Activated CD8-positive, alpha-beta T cell treated with anti-CD3 and anti-CD28 coated beads for 36 hours (primary cell): ENCODE measurements around the gene FARP1. TPM values are rescaled to one million over a fixed set of nuclear protein-coding genes. Genes with fewer than 3 reads are reported as not detected.

Source experiments
- ATAC-seq: fragments of 200-7000 bp; cut with Tn5 transposase; one replicate; pipeline ENCODE4 v1.10.0; 2021; ENCODE audit warnings: mild to moderate bottlenecking, moderate library complexity
- CTCF ChIA-PET: fragments of 350-600 bp; sonication (Branson Sonifier 250); formaldehyde crosslinking; loops from one replicate; lab custom pipeline; 2021; ENCODE audit warnings: antibody characterized with exemption; lab: Charles Lee
- POLR2A ChIA-PET: fragments of 350-600 bp; sonication (Branson Sonifier 250); formaldehyde crosslinking; loops from one replicate; lab custom pipeline; 2021; ENCODE audit warnings: antibody characterized with exemption; lab: Charles Lee
- DNase-seq: peaks from one replicate; pipeline ENCODE4 v3.0.0-alpha.2; 2020
- H3K27ac Mint-ChIP-seq: one replicate; pipeline ENCODE4 v1.8.0; 2021; ENCODE audit warnings: mild to moderate bottlenecking, mixed read lengths
- H3K27me3 Mint-ChIP-seq: one replicate; pipeline ENCODE4 v1.8.0; 2021; ENCODE audit warnings: mixed read lengths
- H3K36me3 Mint-ChIP-seq: one replicate; pipeline ENCODE4 v1.8.0; 2021; ENCODE audit warnings: low read depth, mixed read lengths
- H3K4me1 Mint-ChIP-seq: one replicate; pipeline ENCODE4 v1.8.0; 2021; ENCODE audit warnings: low read depth, mixed read lengths
- H3K4me3 Mint-ChIP-seq: one replicate; pipeline ENCODE4 v1.8.0; 2021; ENCODE audit warnings: mild to moderate bottlenecking, moderate library complexity, mixed read lengths
- H3K9me3 Mint-ChIP-seq: one replicate; pipeline ENCODE4 v1.8.0; 2021; ENCODE audit warnings: mixed read lengths
- CTCF ChIP-seq: fragments of 200-600 bp; IDR thresholded peaks from one replicate; pipeline ENCODE4 v1.8.0; 2022; ENCODE audit warnings: antibody characterized with exemption, mild to moderate bottlenecking
- intact Hi-C: fragments of 100-400 bp; cut with micrococcal nuclease; formaldehyde crosslinking; loops from one replicate; pipeline ENCODE4 v1.10.0; 2022
- total RNA-seq, 2 experiments: library from RNA; stranded (reverse); gene quantifications; one replicate each; pipeline ENCODE4 v1.2.3, GENCODE V29; 2021

Gene FARP1
- total RNA-seq, 2 experiments from 2014 or later = 0.27 to 0.43 TPM

- no peaks in the 10 kb centered on the region for H3K4me1 Mint-ChIP-seq
- intact Hi-C loops = no loop called here
- no peaks in the 10 kb centered on the region for H3K36me3 Mint-ChIP-seq
- no peak overlapping the region for H3K27ac Mint-ChIP-seq
- no peak overlapping the region for H3K4me3 Mint-ChIP-seq
- H3K27me3 Mint-ChIP-seq = peaks cover 2% of the 10 kb centered on the region
- ChIA-PET POLR2A (no interaction called here), CTCF (no interaction called here)
- H3K9me3 Mint-ChIP-seq = no peaks in the 10 kb centered on the region
- ATAC-seq (no peak), DNase-seq (no peak)
- TF ChIP-seq CTCF = no peak
Measured at GRCh38 chr13:98254513-98254912, 111.6 kb downstream of the FARP1 start.

DNA sequence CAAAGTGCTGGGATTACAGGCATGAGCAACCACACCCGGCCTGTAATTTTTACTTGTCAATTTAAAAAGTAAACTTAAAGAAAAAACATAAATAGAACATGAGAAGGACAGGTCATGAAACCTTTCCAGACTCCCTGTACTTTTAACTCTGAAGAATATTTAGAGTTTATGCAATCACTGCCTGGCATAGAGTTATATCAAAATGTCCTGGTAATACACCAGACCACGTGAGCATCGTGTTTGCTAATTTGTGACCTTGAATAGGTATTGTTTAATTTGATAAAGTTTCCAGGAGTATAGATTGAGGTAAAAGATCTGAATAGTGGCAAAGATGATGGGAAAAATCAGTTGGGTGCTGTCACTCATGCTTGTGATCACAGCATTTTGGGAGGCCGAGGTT is 115.3 kb downstream of the FARP1 start:
- H3K4me1 Mint-ChIP-seq = no peaks in the 10 kb centered on the region
- intact Hi-C loops = no loop called here
- CTCF ChIA-PET = no interaction called here
- no peak overlapping the region for H3K27ac Mint-ChIP-seq
- no peak for TF ChIP-seq CTCF
- DNase-seq (no peak), ATAC-seq (no peak)
- POLR2A ChIA-PET = no interaction called here
- H3K27me3 Mint-ChIP-seq = no peaks in the 10 kb centered on the region
- H3K4me3 Mint-ChIP-seq = no peak overlapping the region
- H3K9me3 Mint-ChIP-seq = no peaks in the 10 kb centered on the region
- H3K36me3 Mint-ChIP-seq = no peaks in the 10 kb centered on the region

DNA sequence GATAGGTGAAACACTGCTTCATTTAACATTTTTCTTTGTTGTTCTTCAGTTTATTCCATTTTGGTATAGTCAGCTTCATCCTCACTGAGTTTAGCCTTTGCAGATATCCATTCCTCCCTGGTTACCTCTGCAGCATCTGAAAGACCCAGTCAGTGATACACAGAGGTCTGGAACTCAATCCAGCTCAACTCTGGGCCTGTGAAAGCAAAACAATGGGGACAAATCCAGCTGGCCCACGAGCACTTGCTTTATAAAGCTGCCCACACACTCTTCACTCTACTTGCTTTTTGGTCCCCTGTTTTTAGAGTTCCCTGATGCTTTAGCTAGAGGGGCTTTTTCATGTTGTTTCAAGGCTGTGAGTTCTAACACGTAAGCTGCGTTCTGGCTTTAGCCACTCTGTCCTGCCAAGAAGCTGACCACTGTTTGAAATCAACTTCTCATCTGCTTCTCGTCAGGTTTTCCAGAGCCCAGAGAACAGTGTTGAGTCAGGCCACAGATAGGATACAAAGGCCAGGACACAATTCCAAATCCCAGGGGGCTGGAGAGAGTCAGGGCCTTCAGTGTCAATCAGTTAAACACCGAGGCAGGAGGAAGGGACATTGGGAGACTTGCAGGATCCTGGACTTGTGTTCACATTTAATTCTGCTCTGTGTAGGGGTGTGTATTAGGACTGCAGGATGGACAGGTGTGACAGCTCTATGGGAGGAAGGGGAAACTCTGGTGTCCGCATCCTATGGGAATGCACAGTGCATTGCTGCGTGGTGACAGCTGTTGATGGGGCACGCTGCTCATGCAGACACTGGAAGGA is 117.7 kb downstream of the FARP1 start:
- intact Hi-C loops = no loop called here
- Mint-ChIP-seq H3K9me3 (no peaks in the 10 kb centered on the region), H3K4me3 (no peak overlapping the region), H3K36me3 (no peaks in the 10 kb centered on the region), H3K4me1 (no peaks in the 10 kb centered on the region), H3K27me3 (no peaks in the 10 kb centered on the region), H3K27ac (no peak overlapping the region)
- POLR2A ChIA-PET = no interaction called here
- CTCF ChIA-PET = interaction anchor here (0.6 kb wide), 1 partner anchor 111 kb away, joined by 3 read pairs; no protein-coding TSS in a partner anchor
- ATAC-seq = no peak
- TF ChIP-seq CTCF = no peak
- no peak for DNase-seq

GRCh38 chr13:98261165-98261702 is 118.3 kb downstream of the FARP1 start:
- intact Hi-C loops = no loop called here
- ChIA-PET CTCF (interaction anchor here (0.6 kb wide), 1 partner anchor 110 kb away, joined by 3 read pairs; no protein-coding TSS in a partner anchor), POLR2A (no interaction called here)
- Mint-ChIP-seq H3K27me3 (no peaks in the 10 kb centered on the region), H3K4me3 (no peak overlapping the region), H3K27ac (no peak overlapping the region), H3K4me1 (no peaks in the 10 kb centered on the region), H3K36me3 (no peaks in the 10 kb centered on the region), H3K9me3 (no peaks in the 10 kb centered on the region)
- TF ChIP-seq CTCF = no peak
- no peak for DNase-seq
- no peak for ATAC-seq

- CTCF ChIA-PET = no interaction called here
- ATAC-seq = no peak
Measured at GRCh38 chr13:98262292-98262691, 119.4 kb downstream of the FARP1 start.

More at GRCh38 chr13:98262292-98262691, 119.4 kb downstream of the FARP1 start:
- Mint-ChIP-seq H3K4me1 (no peaks in the 10 kb centered on the region), H3K4me3 (no peak overlapping the region), H3K27me3 (no peaks in the 10 kb centered on the region), H3K27ac (no peak overlapping the region), H3K9me3 (no peaks in the 10 kb centered on the region), H3K36me3 (no peaks in the 10 kb centered on the region)
- intact Hi-C loops = no loop called here
- TF ChIP-seq CTCF = no peak
- no peak for DNase-seq
- POLR2A ChIA-PET = no interaction called here
